Measurements from ENCODE around the gene CD302.
"Not testable (repeated sequence)": the region's sequence is repeated elsewhere in the genome, so short reads cannot be mapped to it uniquely, and the experiment has no call there.

The CD302 gene

GRCh38 chr2:159792599-159792998 is 5.4 kb downstream of the CD302 start:
- no peak for DNase-seq

GRCh38 chr2:159792036-159792435 is 6.0 kb downstream of the CD302 start:
- no peak for DNase-seq

- DNase-seq, result no peak
These were observed 7.7 kb downstream of the CD302 start for GRCh38 chr2:159790323-159790722.

- DNase-seq, result peak in 1 of 3 experiments; percentile 1
These were observed 9.8 kb downstream of the CD302 start for GRCh38 chr2:159788253-159788652.

- not testable (repeated sequence) for DNase-seq
These were observed 10.4 kb downstream of the CD302 start for GRCh38 chr2:159787647-159788046.

- DNase-seq, result no peak
These were observed 11.1 kb downstream of the CD302 start for GRCh38 chr2:159786938-159787337.

- no peak for DNase-seq
These were observed 12.8 kb downstream of the CD302 start for GRCh38 chr2:159785195-159785594.

- DNase-seq, result not testable (repeated sequence)
These were observed 13.3 kb downstream of the CD302 start for GRCh38 chr2:159784744-159785143.

GRCh38 chr2:159783556-159783955 is 14.5 kb downstream of the CD302 start:
- no peak for DNase-seq

GRCh38 chr2:159776321-159776720 is 21.7 kb downstream of the CD302 start:
- no peak for DNase-seq

GRCh38 chr2:159775021-159775420 is 23.0 kb downstream of the CD302 start:
- DNase-seq, result no peak

- no peak for DNase-seq
These were observed 23.5 kb downstream of the CD302 start for GRCh38 chr2:159774370-159774990.

GRCh38 chr2:159773886-159774285 is 24.1 kb downstream of the CD302 start:
- DNase-seq, result no peak

GRCh38 chr2:159773426-159773825 is 24.6 kb downstream of the CD302 start:
- DNase-seq, result no peak

- no peak for DNase-seq
These were observed 28.9 kb downstream of the CD302 start for GRCh38 chr2:159769147-159769546.

- no peak for DNase-seq
These were observed 35.9 kb downstream of the CD302 start for GRCh38 chr2:159762075-159762474.

GRCh38 chr2:159760326-159760725 is 37.7 kb downstream of the CD302 start:
- DNase-seq, result no peak

GRCh38 chr2:159759577-159759976 is 38.4 kb downstream of the CD302 start:
- no peak for DNase-seq

- no peak for DNase-seq
These were observed 39.3 kb downstream of the CD302 start for GRCh38 chr2:159758686-159759085.

GRCh38 chr2:159758239-159758638 is 39.8 kb downstream of the CD302 start:
- no peak for DNase-seq

GRCh38 chr2:159755788-159756187 is 42.2 kb downstream of the CD302 start:
- no peak for DNase-seq

GRCh38 chr2:159755014-159755413 is 43.0 kb downstream of the CD302 start:
- DNase-seq, result no peak

GRCh38 chr2:159753797-159754196 is 44.2 kb downstream of the CD302 start:
- DNase-seq, result no peak

GRCh38 chr2:159750873-159751272 is 47.1 kb downstream of the CD302 start:
- DNase-seq, result no peak

- no peak for DNase-seq
These were observed 49.9 kb downstream of the CD302 start for GRCh38 chr2:159748089-159748488.
